ENCODE measurements around the gene TBX1.
"Not testable (repeated sequence)": the region's sequence is repeated elsewhere in the genome, so short reads cannot be mapped to it uniquely, and the experiment has no call there.

TBX1 gene

GRCh38 chr22:19775496-19776325 is 15.1 kb downstream of the TBX1 start:
- Histone ChIP-seq H3K9me3 (replicated peaks; ENCODE audit: low read length) (no peaks in the 10 kb centered on the region), H3K4me3 (ENCODE audit: low read length) (no peak overlapping the region), H3K4me2 (ENCODE audit: low read length) (no peak overlapping the region), H3K27me3 (ENCODE audit: control insufficient read depth, insufficient read depth, low read length) (no peaks in the 10 kb centered on the region), H3K4me1 (ENCODE audit: control insufficient read depth, insufficient read depth, low read length) (peaks cover 9% of the 10 kb centered on the region), H3K36me3 (ENCODE audit: insufficient read depth, low read length) (peaks cover under 1% of the 10 kb centered on the region), H3K9ac (ENCODE audit: low read depth, low read length) (no peak overlapping the region)

- no peaks in the 10 kb centered on the region for H3K27me3 ChIP-seq (ENCODE audit: control insufficient read depth, insufficient read depth, low read length)
These were observed 16.0 kb downstream of the TBX1 start for GRCh38 chr22:19776433-19777031.

GRCh38 chr22:19777192-19777591 is 16.6 kb downstream of the TBX1 start:
- H3K4me2 ChIP-seq (ENCODE audit: low read length); H3K9ac ChIP-seq (ENCODE audit: low read depth, low read length): not testable (repeated sequence)

More at GRCh38 chr22:19776433-19777031, 16.0 kb downstream of the TBX1 start:
- Histone ChIP-seq H3K9ac (ENCODE audit: low read depth, low read length) (no peak overlapping the region), H3K9me3 (replicated peaks; ENCODE audit: low read length) (no peaks in the 10 kb centered on the region), H3K4me2 (ENCODE audit: low read length) (no peak overlapping the region), H3K4me1 (ENCODE audit: control insufficient read depth, insufficient read depth, low read length) (peaks cover 9% of the 10 kb centered on the region), H3K4me3 (ENCODE audit: low read length) (no peak overlapping the region), H3K36me3 (ENCODE audit: insufficient read depth, low read length) (no peaks in the 10 kb centered on the region)

GRCh38 chr22:19779011-19779421 is 18.4 kb downstream of the TBX1 start:
- Histone ChIP-seq H3K27me3 (ENCODE audit: control insufficient read depth, insufficient read depth, low read length) (no peaks in the 10 kb centered on the region), H3K9ac (ENCODE audit: low read depth, low read length) (no peak overlapping the region), H3K36me3 (ENCODE audit: insufficient read depth, low read length) (no peaks in the 10 kb centered on the region), H3K9me3 (replicated peaks; ENCODE audit: low read length) (no peaks in the 10 kb centered on the region), H3K4me2 (ENCODE audit: low read length) (no peak overlapping the region), H3K4me1 (ENCODE audit: control insufficient read depth, insufficient read depth, low read length) (peaks cover 9% of the 10 kb centered on the region), H3K4me3 (ENCODE audit: low read length) (no peak overlapping the region)

More at GRCh38 chr22:19777192-19777591, 16.6 kb downstream of the TBX1 start:
- H3K4me3 ChIP-seq (ENCODE audit: low read length); H3K36me3 ChIP-seq (ENCODE audit: insufficient read depth, low read length); H3K9me3 ChIP-seq (replicated peaks; ENCODE audit: low read length); H3K27me3 ChIP-seq (ENCODE audit: control insufficient read depth, insufficient read depth, low read length); H3K4me1 ChIP-seq (ENCODE audit: control insufficient read depth, insufficient read depth, low read length): not testable (repeated sequence)

- peak overlapping the region; percentile 1 for H3K9ac ChIP-seq (ENCODE audit: low read depth, low read length)
- H3K4me2 ChIP-seq (ENCODE audit: low read length) = no peak overlapping the region
- H3K36me3 ChIP-seq (ENCODE audit: insufficient read depth, low read length) = no peaks in the 10 kb centered on the region
- H3K4me1 ChIP-seq (ENCODE audit: control insufficient read depth, insufficient read depth, low read length) = peaks cover 9% of the 10 kb centered on the region
- H3K27me3 ChIP-seq (ENCODE audit: control insufficient read depth, insufficient read depth, low read length) = no peaks in the 10 kb centered on the region
- H3K4me3 ChIP-seq (ENCODE audit: low read length) = no peak overlapping the region
- H3K9me3 ChIP-seq (replicated peaks; ENCODE audit: low read length) = no peaks in the 10 kb centered on the region
These were observed 19.2 kb downstream of the TBX1 start for GRCh38 chr22:19779685-19780268.

GRCh38 chr22:19782533-19782932 is 22.0 kb downstream of the TBX1 start:
- peaks cover 9% of the 10 kb centered on the region for H3K4me1 ChIP-seq (ENCODE audit: control insufficient read depth, insufficient read depth, low read length)
- H3K4me2 ChIP-seq (ENCODE audit: low read length) = no peak overlapping the region
- no peaks in the 10 kb centered on the region for H3K9me3 ChIP-seq (replicated peaks; ENCODE audit: low read length)
- no peaks in the 10 kb centered on the region for H3K36me3 ChIP-seq (ENCODE audit: insufficient read depth, low read length)
- H3K9ac ChIP-seq (ENCODE audit: low read depth, low read length) = no peak overlapping the region
- no peak overlapping the region for H3K4me3 ChIP-seq (ENCODE audit: low read length)
- no peaks in the 10 kb centered on the region for H3K27me3 ChIP-seq (ENCODE audit: control insufficient read depth, insufficient read depth, low read length)

GRCh38 chr22:19783586-19784383 is 23.2 kb downstream of the TBX1 start:
- Histone ChIP-seq H3K9ac (ENCODE audit: low read depth, low read length) (no peak overlapping the region), H3K9me3 (replicated peaks; ENCODE audit: low read length) (no peaks in the 10 kb centered on the region), H3K4me2 (ENCODE audit: low read length) (no peak overlapping the region), H3K36me3 (ENCODE audit: insufficient read depth, low read length) (no peaks in the 10 kb centered on the region), H3K4me3 (ENCODE audit: low read length) (no peak overlapping the region), H3K4me1 (ENCODE audit: control insufficient read depth, insufficient read depth, low read length) (peaks cover 9% of the 10 kb centered on the region), H3K27me3 (ENCODE audit: control insufficient read depth, insufficient read depth, low read length) (no peaks in the 10 kb centered on the region)

- Histone ChIP-seq H3K9ac (ENCODE audit: low read depth, low read length) (no peak overlapping the region), H3K4me3 (ENCODE audit: low read length) (no peak overlapping the region), H3K4me2 (ENCODE audit: low read length) (no peak overlapping the region), H3K9me3 (replicated peaks; ENCODE audit: low read length) (no peaks in the 10 kb centered on the region), H3K27me3 (ENCODE audit: control insufficient read depth, insufficient read depth, low read length) (no peaks in the 10 kb centered on the region), H3K4me1 (ENCODE audit: control insufficient read depth, insufficient read depth, low read length) (peaks cover 7% of the 10 kb centered on the region), H3K36me3 (ENCODE audit: insufficient read depth, low read length) (no peaks in the 10 kb centered on the region)
These were observed 24.0 kb downstream of the TBX1 start for GRCh38 chr22:19784384-19785175.

- Histone ChIP-seq H3K9ac (ENCODE audit: low read depth, low read length) (no peak overlapping the region), H3K4me3 (ENCODE audit: low read length) (no peak overlapping the region), H3K4me1 (ENCODE audit: control insufficient read depth, insufficient read depth, low read length) (no peaks in the 10 kb centered on the region), H3K4me2 (ENCODE audit: low read length) (no peak overlapping the region), H3K9me3 (replicated peaks; ENCODE audit: low read length) (no peaks in the 10 kb centered on the region), H3K36me3 (ENCODE audit: insufficient read depth, low read length) (no peaks in the 10 kb centered on the region), H3K27me3 (ENCODE audit: control insufficient read depth, insufficient read depth, low read length) (no peaks in the 10 kb centered on the region)
These were observed 25.1 kb downstream of the TBX1 start for GRCh38 chr22:19785461-19786263.

GRCh38 chr22:19786264-19786585 is 25.6 kb downstream of the TBX1 start:
- Histone ChIP-seq H3K27me3 (ENCODE audit: control insufficient read depth, insufficient read depth, low read length) (no peaks in the 10 kb centered on the region), H3K4me2 (ENCODE audit: low read length) (no peak overlapping the region), H3K9me3 (replicated peaks; ENCODE audit: low read length) (no peaks in the 10 kb centered on the region), H3K36me3 (ENCODE audit: insufficient read depth, low read length) (no peaks in the 10 kb centered on the region), H3K4me1 (ENCODE audit: control insufficient read depth, insufficient read depth, low read length) (no peaks in the 10 kb centered on the region), H3K9ac (ENCODE audit: low read depth, low read length) (no peak overlapping the region), H3K4me3 (ENCODE audit: low read length) (no peak overlapping the region)
